Astrocyte of the cerebellum (primary cell): ENCODE measurements around the gene NCSTN.

ENCODE experiments used
- DNase-seq: peaks from one replicate; pipeline ENCODE4 v3.0.0-alpha.2; 2011; ENCODE audit warnings: low read depth
- H3K4me3 ChIP-seq: 2 replicates; pipeline ENCODE4 v1.5.1; 2011; ENCODE audit warnings: mild to moderate bottlenecking, low read depth, low read length, moderate library complexity
- in situ Hi-C: cut with HindIII; loops from 2 replicates; pipeline ENCODE4 v1.10.0; 2017; ENCODE audit warnings: low sequenced_read_pairs
- TF ChIP-seq, protein P1 (sequence below): IDR thresholded peaks from 2 replicates; pipeline ENCODE4 v1.5.1; 2012; ENCODE audit warnings: low read length, low read depth, moderate library complexity, mild to moderate bottlenecking; ENCODE audit errors: missing control alignments

Gene NCSTN

DNA sequence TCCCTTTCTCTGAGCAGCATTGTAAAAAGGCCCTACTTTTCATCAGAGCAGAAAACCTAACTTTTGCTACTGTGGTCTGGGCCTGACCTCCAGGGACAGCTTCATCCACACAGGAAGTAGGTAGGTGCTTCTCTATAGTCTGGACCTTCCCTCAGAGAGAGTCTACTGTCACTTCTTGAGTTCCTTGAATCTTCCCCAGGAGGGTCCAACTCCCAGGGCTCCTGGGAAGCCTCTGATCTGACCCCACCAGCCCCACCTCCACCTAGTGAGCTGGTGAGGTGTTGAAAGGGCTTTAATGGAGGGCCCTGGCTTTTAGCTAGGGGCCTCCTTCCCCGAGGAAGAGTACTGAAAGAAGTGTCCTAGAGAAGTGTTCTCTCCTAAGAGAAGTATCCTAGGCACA is 54.5 kb downstream of the NCSTN start:
- DNase-seq: no peak
- H3K4me3 ChIP-seq: no peak overlapping the region
- TF ChIP-seq, protein P1, sequence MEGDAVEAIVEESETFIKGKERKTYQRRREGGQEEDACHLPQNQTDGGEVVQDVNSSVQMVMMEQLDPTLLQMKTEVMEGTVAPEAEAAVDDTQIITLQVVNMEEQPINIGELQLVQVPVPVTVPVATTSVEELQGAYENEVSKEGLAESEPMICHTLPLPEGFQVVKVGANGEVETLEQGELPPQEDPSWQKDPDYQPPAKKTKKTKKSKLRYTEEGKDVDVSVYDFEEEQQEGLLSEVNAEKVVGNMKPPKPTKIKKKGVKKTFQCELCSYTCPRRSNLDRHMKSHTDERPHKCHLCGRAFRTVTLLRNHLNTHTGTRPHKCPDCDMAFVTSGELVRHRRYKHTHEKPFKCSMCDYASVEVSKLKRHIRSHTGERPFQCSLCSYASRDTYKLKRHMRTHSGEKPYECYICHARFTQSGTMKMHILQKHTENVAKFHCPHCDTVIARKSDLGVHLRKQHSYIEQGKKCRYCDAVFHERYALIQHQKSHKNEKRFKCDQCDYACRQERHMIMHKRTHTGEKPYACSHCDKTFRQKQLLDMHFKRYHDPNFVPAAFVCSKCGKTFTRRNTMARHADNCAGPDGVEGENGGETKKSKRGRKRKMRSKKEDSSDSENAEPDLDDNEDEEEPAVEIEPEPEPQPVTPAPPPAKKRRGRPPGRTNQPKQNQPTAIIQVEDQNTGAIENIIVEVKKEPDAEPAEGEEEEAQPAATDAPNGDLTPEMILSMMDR: no peak
- in situ Hi-C loops: no loop called here

DNA sequence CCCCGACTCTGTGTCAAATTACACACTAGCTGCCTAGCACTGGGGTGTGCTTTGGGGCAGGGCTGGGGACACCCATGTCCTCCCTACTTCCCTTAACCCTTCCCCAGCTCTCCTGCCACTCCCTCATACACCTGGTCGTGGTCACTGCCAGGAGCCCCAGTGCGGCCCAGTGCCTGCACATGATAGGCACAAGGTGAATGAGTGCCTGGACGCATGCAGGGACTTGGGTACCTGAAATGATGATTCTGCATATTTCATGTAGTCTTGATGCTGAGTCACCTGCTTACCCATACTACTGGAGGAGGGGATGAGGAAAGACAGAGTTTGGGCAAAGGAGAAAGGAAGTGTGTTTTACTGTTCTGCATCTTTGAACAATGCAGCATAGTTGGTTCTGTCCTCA is 55.6 kb downstream of the NCSTN start:
- DNase-seq: no peak
- in situ Hi-C loops: no loop called here
- H3K4me3 ChIP-seq: no peak overlapping the region
- TF ChIP-seq, protein P1: no peak

DNA sequence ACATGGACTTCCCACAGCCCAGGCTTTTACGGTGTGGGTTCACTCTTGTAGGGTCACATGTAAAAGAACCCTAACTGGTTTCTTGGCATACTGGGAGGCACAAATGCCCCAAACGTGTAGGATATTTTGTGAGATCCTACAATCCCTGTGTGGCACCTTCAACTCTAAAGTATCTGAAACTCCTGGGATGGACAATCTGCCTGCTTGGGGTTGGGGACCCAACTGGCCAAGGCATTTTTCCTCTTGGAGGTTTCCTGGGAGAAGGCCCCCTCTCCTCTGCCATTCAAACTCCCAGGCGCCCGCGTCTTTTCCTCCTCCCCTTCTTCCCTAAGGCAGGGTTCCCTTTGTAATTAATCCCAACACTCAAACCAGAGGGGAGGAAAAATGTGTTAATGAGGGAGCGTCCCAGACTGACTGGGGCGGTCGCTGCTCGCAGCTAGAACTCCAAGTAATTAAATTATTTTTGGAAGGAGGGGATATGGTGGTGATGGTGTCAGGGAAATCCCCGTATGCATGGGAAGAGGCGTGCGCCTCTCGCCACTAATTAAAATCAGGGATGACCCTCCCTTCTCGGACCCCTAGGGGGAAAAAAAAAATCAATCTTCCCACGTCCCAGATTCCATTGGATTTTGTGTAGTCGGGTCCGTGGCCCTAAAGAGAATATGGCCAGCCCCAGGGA is 56.5 kb downstream of the NCSTN start:
- in situ Hi-C loops: no loop called here
- DNase-seq: no peak
- peak overlapping the region; percentile 82 for H3K4me3 ChIP-seq
- TF ChIP-seq, protein P1: no peak

DNA sequence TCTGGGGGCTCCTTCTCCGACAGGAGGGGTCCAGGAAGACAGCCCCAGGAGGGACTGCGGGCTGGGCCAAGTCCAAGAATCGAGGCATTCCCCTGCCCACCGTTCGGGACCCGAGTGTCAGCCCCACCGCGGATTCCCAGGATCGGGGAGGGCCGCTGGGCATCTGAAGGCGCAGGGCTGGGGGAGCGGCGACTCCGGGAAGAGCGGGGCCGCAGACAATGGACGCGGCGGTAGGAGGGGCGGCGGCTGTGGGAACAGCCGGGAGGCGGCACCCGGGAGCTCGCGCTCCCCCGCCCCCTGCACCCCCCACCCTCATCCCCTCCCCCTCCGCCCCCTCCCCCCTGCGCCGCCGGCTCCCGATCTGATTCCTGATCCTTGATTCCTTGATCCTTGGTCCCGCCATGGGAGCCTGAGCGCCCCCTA is 57.1 kb downstream of the NCSTN start, which contains the start of gene VANGL2:
VANGL2 (plus strand) TSS at position 342 of the 423 bp plus-strand sequence. CDS start 15,274 bp downstream, outside the sequence.
- H3K4me3 ChIP-seq: peak within 1 kb of the TSS; percentile 82
- in situ Hi-C loops: no loop called here
- peak; percentile 22 for DNase-seq

DNA sequence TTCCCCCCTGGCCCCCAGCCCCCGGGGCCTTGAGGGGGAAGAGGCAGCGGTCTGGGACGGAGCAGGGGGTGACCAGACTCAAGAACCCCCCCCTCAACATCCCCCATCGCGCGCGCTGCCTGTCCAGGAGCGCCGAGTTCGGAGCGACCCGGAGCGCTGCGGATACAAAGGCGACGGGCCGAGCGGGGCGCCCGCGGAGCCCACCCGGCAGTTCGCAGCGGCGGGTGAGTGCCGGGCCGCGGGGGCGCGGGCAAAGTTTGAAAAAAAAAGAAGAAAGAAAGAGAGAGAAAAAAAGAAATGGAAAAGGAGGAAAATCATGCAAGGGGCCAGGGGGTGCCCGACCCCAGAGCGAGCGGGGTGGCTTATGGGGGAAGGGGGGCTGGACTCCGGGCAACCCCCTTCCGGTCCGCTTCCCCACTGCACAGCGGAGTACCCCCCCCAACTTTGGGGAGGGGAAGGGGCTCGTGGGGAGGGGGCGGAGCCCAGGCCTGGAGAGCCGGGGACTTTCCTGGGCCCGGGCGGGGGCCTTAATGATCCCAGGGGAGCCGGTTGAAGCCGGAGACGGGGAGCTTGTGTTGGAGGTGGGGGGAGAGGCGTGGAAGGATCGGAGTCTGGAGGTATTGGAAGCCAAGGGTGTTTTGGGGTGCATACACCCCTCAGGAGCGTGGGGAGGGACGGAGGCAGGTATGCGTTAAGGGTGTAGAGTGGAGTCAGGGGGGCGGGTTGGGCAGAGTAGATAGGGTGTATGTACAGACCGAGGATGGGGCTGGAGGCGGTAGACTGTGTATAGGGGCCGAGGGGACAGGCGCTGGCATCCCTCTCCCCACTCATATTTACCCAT is 57.7 kb downstream of the NCSTN start:
- DNase-seq: no peak
- peak overlapping the region; percentile 82 for H3K4me3 ChIP-seq
- TF ChIP-seq, protein P1: no peak
- in situ Hi-C loops: no loop called here

More for the DNA sequence above, 57.1 kb downstream of the NCSTN start, which contains the start of gene VANGL2:
- TF ChIP-seq, protein P1: no peak

DNA sequence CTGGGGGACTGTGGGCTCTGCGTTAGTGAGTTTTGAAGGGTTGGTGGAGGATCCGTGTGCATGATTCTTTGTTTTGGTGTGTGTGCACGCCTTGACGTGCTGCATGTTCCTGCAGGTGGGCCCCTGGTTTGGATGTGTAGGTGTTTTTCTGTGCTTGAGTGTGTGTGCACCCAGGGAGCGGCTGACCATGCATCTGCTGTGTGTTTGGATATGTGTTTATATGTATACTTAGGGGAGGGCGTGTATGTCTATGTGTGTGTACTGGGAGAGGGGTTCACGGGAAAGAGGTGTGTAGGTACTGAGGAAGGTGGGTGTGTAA is 58.3 kb downstream of the NCSTN start:
- in situ Hi-C loops: no loop called here
- peak overlapping the region; percentile 82 for H3K4me3 ChIP-seq
- TF ChIP-seq, protein P1: no peak
- no peak for DNase-seq
